ENCODE results near the gene HES3. TPM values are rescaled to one million over a fixed set of nuclear protein-coding genes. Genes with fewer than 3 reads are reported as not detected.

The HES3 gene
- polyA plus RNA-seq, 1 of the 3 experiments (the other 2 are of a cell fraction), result not detected

GRCh38 chr1:6259491-6260362, 15.7 kb downstream of the HES3 start:
- no peak for TF ChIP-seq FOSL2 (IDR thresholded peaks at IDR 0.05; ENCODE audit: borderline replicate concordance, low read depth)
- peak; percentile 48; the same call in 1 of the 2 replicates for TF ChIP-seq MXI1 (IDR thresholded peaks at IDR 0.05; ENCODE audit: low read depth, low read length)
- no peak for TF ChIP-seq JUND (IDR thresholded peaks at IDR 0.05)
- TF ChIP-seq RCOR1 (IDR thresholded peaks at IDR 0.05; ENCODE audit: low read length), result no peak
- TF ChIP-seq ELF1 (IDR thresholded peaks at IDR 0.05), result no peak
- TF ChIP-seq RFX5 (IDR thresholded peaks at IDR 0.05; ENCODE audit: low read length), result peak; percentile 36; the same call in 1 of the 2 replicates
- no peak for TF ChIP-seq TCF12 (IDR thresholded peaks at IDR 0.05)
- TF ChIP-seq YY1 (IDR thresholded peaks at IDR 0.05; ENCODE audit: low read depth), result no peak

GRCh38 chr1:6260433-6260934, 16.5 kb downstream of the HES3 start:
- Histone ChIP-seq H3K4me3 (ENCODE audit: low read depth in 2 of 2, low read length in 1 of 2) (peak overlapping the region; percentile 57 to 63), H4K20me1 (ENCODE audit: insufficient read depth) (no peaks in the 10 kb centered on the region), H3K4me1 (ENCODE audit: control insufficient read depth in 1 of 2, insufficient read depth in 2 of 2, low read depth in 1 of 2, low read length in 1 of 2) (peaks cover 0 to 27% of the 10 kb centered on the region in 2 experiments; a peak in 1 of 4 replicates), H3K27ac (ENCODE audit: low read depth in 2 of 2, low read length in 1 of 2) (peak overlapping the region in 1 of 2 experiments; percentile 58; a peak in 1 of 4 replicates), H3K4me2 (peak overlapping the region; percentile 72; the same call in 1 of the 2 replicates), H3K36me3 (replicated peaks in 1 of 2; ENCODE audit: control insufficient read depth in 1 of 2, insufficient read depth in 2 of 2, low read length in 1 of 2) (no peaks in the 10 kb centered on the region), H3K9me2 (no peaks in the 10 kb centered on the region), H3K27me3 (ENCODE audit: insufficient read depth) (no peaks in the 10 kb centered on the region), H3K9me3 (no peaks in the 10 kb centered on the region), H3F3A (replicated peaks; ENCODE audit: insufficient read depth) (no peaks in the 10 kb centered on the region), H3K79me2 (ENCODE audit: insufficient read depth) (no peaks in the 10 kb centered on the region), H2AFZ (ENCODE audit: low read depth) (peak overlapping the region; percentile 63; the same call in 1 of the 2 replicates), H3K9ac (no peak overlapping the region)
- peak; percentile 90 for DNase-seq
- POLR2A ChIA-PET, result interaction anchor here (1.0 kb wide), 1 partner anchor 10 kb away, joined by 3 read pairs; no protein-coding TSS in a partner anchor
- no CpG with 5 or more reads among the region's 61 CpGs for WGBS (ENCODE audit: low lambda C conversion rate)
- TF ChIP-seq ELF1 (IDR thresholded peaks at IDR 0.05), result no peak
- no peak for TF ChIP-seq EP300 (IDR thresholded peaks at IDR 0.05; ENCODE audit: borderline replicate concordance in 1 of 2, low read depth in 1 of 2, low read length in 1 of 2)
- TF ChIP-seq POLR2AphosphoS5 (IDR thresholded peaks at IDR 0.05; ENCODE audit: low read depth, low read length), result no peak
- no peak for TF ChIP-seq TCF12 (IDR thresholded peaks at IDR 0.05)
- TF ChIP-seq NRF1 (IDR thresholded peaks at IDR 0.05; ENCODE audit: low read depth, low read length), result no peak
- no peak for TF ChIP-seq RCOR1 (IDR thresholded peaks at IDR 0.05; ENCODE audit: low read length)
- TF ChIP-seq PBX3 (IDR thresholded peaks at IDR 0.05), result no peak
- CTCF ChIA-PET, result interaction anchor here (1.0 to 1.9 kb wide), 4 partner anchors 14 to 180 kb away, joined by 4 to 5 read pairs (median 4); no protein-coding TSS in a partner anchor

More at GRCh38 chr1:6259491-6260362, 15.7 kb downstream of the HES3 start:
- Histone ChIP-seq H3K27me3 (ENCODE audit: insufficient read depth) (no peaks in the 10 kb centered on the region), H3K4me2 (peak overlapping the region; percentile 72; the same call in 1 of the 2 replicates), H3K4me3 (ENCODE audit: low read depth in 2 of 2, low read length in 1 of 2) (peak overlapping the region in 1 of 2 experiments; percentile 63; a peak in 3 of 4 replicates), H3F3A (replicated peaks; ENCODE audit: insufficient read depth) (no peaks in the 10 kb centered on the region), H3K4me1 (ENCODE audit: control insufficient read depth in 1 of 2, insufficient read depth in 2 of 2, low read depth in 1 of 2, low read length in 1 of 2) (peaks cover 0 to 27% of the 10 kb centered on the region in 2 experiments; a peak in 1 of 4 replicates), H3K9me3 (no peaks in the 10 kb centered on the region), H4K20me1 (ENCODE audit: insufficient read depth) (no peaks in the 10 kb centered on the region), H3K36me3 (replicated peaks in 1 of 2; ENCODE audit: control insufficient read depth in 1 of 2, insufficient read depth in 2 of 2, low read length in 1 of 2) (no peaks in the 10 kb centered on the region), H3K79me2 (ENCODE audit: insufficient read depth) (no peaks in the 10 kb centered on the region), H3K27ac (ENCODE audit: low read depth in 2 of 2, low read length in 1 of 2) (peak overlapping the region in 1 of 2 experiments; percentile 24; a peak in 1 of 4 replicates), H3K9ac (no peak overlapping the region), H3K9me2 (no peaks in the 10 kb centered on the region), H2AFZ (ENCODE audit: low read depth) (peak overlapping the region; percentile 35; the same call in 1 of the 2 replicates)
- ChIA-PET POLR2A (interaction anchor here (0.6 kb wide), 1 partner anchor 9 kb away, joined by 3 read pairs; no protein-coding TSS in a partner anchor), CTCF (interaction anchor here (0.6 to 5.8 kb wide), 6 partner anchors 12 to 145 kb away, joined by 3 to 68 read pairs (median 6); no protein-coding TSS in a partner anchor)
- peak; percentile 95 for DNase-seq
- WGBS (ENCODE audit: low lambda C conversion rate), result 19% methylated on average over 15 of the region's 46 CpGs
